ENCODE measurements around the gene ADAMTS9. TPM values are rescaled to one million over a fixed set of nuclear protein-coding genes. Genes with fewer than 3 reads are reported as not detected.

ADAMTS9 gene
- total RNA-seq, 4 donors from 2014 or later: 4.8 to 49.8 (median 13.4) TPM

DNA sequence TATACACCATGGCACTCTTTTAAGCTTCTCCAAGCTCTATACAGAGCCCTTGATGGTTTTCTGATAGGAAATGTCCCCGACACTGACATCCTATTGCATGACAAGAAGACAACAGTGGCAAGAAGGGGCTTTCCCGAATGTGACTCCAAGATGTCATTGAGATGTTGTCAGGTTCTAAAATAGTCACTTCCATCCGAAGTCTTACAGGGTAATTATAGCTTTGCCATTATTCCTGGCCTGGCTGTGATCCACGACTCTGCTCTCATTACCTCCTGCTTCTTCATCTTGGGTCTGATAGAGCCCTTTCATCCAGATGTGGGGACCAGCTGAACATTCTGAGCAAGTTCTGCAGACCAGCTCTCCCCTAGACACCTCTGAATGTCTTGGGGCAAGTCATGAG lies 40.6 kb upstream of the ADAMTS9 start:
- DNase-seq: peak; percentile 42 to 48
- intact Hi-C loops (cut with DNase I; ENCODE audit: low total_unique reads) (loop anchor here (1.0 kb wide), 1 partner anchor 42 kb away; no protein-coding TSS in a partner anchor), in situ Hi-C loops (cut with MboI; ENCODE audit: low sequenced_read_pairs in 4 of 4) (no loop called here)
- Histone ChIP-seq H3K4me3 (no peak overlapping the region), H3K36me3 (no peaks in the 10 kb centered on the region), H3K9me3 (no peaks in the 10 kb centered on the region), H3K27ac (peak overlapping the region; percentile 32 to 77 (median 60)), H3K27me3 (no peaks in the 10 kb centered on the region), H3K4me1 (peaks cover 17 to 30% of the 10 kb centered on the region in 2 donors)
- peak; percentile 88 to 91 for ATAC-seq
- TF ChIP-seq, protein P1, sequence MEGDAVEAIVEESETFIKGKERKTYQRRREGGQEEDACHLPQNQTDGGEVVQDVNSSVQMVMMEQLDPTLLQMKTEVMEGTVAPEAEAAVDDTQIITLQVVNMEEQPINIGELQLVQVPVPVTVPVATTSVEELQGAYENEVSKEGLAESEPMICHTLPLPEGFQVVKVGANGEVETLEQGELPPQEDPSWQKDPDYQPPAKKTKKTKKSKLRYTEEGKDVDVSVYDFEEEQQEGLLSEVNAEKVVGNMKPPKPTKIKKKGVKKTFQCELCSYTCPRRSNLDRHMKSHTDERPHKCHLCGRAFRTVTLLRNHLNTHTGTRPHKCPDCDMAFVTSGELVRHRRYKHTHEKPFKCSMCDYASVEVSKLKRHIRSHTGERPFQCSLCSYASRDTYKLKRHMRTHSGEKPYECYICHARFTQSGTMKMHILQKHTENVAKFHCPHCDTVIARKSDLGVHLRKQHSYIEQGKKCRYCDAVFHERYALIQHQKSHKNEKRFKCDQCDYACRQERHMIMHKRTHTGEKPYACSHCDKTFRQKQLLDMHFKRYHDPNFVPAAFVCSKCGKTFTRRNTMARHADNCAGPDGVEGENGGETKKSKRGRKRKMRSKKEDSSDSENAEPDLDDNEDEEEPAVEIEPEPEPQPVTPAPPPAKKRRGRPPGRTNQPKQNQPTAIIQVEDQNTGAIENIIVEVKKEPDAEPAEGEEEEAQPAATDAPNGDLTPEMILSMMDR (IDR thresholded peaks at IDR 0.05 in 4 of 5, conservative IDR thresholded peaks at IDR 0.05 in 1 of 5): no peak
- TF ChIP-seq POLR2A (IDR thresholded peaks at IDR 0.05): no peak

DNA sequence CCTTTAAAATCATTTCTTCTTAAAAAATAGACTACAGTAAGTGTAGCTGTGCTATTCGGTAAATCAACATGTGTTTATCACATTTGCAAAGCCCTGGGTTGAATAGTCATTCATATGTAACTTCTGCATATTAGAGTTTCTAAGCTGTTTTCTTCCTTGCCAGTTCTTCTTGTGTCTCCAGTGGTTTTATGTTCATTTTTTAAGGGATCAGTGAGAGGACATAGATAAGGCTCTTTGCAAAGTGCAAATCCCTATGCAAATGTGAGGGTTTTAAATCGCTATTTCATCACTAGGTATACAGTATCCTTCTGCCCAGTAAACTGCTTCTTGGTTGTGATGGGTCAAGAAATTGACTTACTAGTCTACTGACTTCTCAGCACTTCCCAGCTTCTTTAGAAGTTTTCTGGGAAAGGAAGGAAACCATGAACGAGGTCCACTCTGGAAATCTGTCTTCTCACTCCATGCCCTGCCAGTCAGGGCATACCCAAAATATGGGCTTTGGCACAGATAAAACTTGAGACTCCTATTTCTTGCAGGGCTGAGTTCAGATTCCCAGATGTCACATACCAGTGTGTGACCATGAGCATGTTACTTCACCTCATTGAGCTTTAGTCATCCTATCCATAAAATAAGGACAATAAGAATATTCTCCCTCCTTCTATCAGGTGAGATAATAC lies 38.8 kb upstream of the ADAMTS9 start:
- intact Hi-C loops (cut with DNase I; ENCODE audit: low total_unique reads): no loop called here
- no peaks in the 10 kb centered on the region for H3K27me3 ChIP-seq
- H3K4me1 ChIP-seq: peaks cover 17 to 30% of the 10 kb centered on the region in 2 donors
- no peak overlapping the region for H3K27ac ChIP-seq
- TF ChIP-seq, protein P1 (IDR thresholded peaks at IDR 0.05 in 4 of 5, conservative IDR thresholded peaks at IDR 0.05 in 1 of 5): no peak
- no peak for TF ChIP-seq POLR2A (IDR thresholded peaks at IDR 0.05)
- in situ Hi-C loops (cut with MboI; ENCODE audit: low sequenced_read_pairs in 4 of 4): no loop called here
- no peak overlapping the region for H3K4me3 ChIP-seq
- ATAC-seq (no peak), DNase-seq (no peak)
- H3K36me3 ChIP-seq: no peaks in the 10 kb centered on the region
- no peaks in the 10 kb centered on the region for H3K9me3 ChIP-seq

DNA sequence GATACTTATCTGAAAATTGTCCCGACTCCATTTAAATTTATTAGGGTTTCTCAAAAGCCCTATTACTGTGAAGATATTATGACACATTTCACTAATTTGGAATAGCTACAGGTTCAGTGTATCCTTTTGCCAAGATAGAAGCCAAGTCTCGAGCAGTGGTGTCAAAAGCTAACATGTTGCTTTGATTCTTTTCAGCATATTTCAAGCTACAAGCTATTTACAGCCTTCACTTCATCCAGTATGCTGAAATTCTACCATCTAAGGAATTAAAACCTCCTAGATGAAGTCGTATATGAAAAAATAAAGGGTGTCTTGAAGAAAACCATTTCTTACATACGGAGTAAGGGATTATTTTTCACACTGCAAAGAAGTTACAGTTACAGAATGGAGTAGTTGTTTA lies 31.2 kb upstream of the ADAMTS9 start:
- no peak for ATAC-seq
- Histone ChIP-seq H3K4me1 (peaks cover 21 to 24% of the 10 kb centered on the region in 2 donors), H3K27ac (no peak overlapping the region), H3K4me3 (no peak overlapping the region), H3K9me3 (no peaks in the 10 kb centered on the region), H3K27me3 (no peaks in the 10 kb centered on the region), H3K36me3 (no peaks in the 10 kb centered on the region)
- DNase-seq: no peak
- no peak for TF ChIP-seq POLR2A (IDR thresholded peaks at IDR 0.05)
- TF ChIP-seq, protein P1 (IDR thresholded peaks at IDR 0.05 in 4 of 5, conservative IDR thresholded peaks at IDR 0.05 in 1 of 5): no peak
- intact Hi-C loops (cut with DNase I; ENCODE audit: low total_unique reads): no loop called here
- in situ Hi-C loops (cut with MboI; ENCODE audit: low sequenced_read_pairs in 4 of 4): no loop called here

DNA sequence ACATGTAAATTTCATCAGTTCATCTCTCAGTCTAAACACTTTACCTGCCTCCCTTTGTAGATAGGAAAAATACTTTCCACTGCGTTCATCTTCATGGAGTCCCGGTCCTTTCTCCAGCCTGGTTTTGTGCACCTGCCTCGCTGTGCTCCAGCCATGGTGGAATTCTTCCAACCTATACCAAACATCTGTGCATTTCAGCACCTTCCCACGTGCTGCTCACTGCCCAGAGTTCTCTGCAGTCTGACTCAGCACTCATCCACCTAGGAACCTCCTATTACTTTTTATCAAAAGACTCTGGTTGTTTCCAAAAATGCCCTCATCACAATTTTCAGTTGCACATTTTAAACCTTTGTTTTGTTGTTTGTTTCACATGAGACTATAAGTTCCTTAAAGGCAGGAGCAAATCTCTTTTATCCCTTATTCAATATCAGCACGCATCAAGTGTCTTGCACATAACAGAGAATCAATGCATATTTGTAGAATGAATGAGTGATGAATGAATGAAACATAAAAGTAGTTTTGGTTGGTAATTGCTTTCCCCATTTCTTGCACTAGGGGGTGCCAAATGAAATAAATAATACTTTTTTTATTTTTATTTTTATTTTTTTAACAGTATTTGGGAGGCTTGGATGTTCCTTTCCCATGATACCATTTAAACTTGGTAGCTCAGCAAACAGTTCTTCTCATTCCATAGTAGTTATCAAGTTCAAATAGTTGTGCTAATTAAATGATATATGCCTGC lies 30.2 kb upstream of the ADAMTS9 start:
- H3K36me3 ChIP-seq: no peaks in the 10 kb centered on the region
- H3K4me3 ChIP-seq: no peak overlapping the region
- peaks cover 21 to 24% of the 10 kb centered on the region in 2 donors for H3K4me1 ChIP-seq
- no peak overlapping the region for H3K27ac ChIP-seq
- H3K27me3 ChIP-seq: no peaks in the 10 kb centered on the region
- TF ChIP-seq POLR2A (IDR thresholded peaks at IDR 0.05): no peak
- TF ChIP-seq, protein P1 (IDR thresholded peaks at IDR 0.05 in 4 of 5, conservative IDR thresholded peaks at IDR 0.05 in 1 of 5): peak in 3 of 5 experiments; percentile 11 to 35 (median 13)
- in situ Hi-C loops (cut with MboI; ENCODE audit: low sequenced_read_pairs in 4 of 4): no loop called here
- no peak for DNase-seq
- ATAC-seq: no peak
- intact Hi-C loops (cut with DNase I; ENCODE audit: low total_unique reads): no loop called here
- no peaks in the 10 kb centered on the region for H3K9me3 ChIP-seq
